Activated T-cell treated with anti-CD3 and anti-CD28 coated beads, Interleukin-2, amount 50 U/mL, for 48 hours (primary cell): ENCODE results near the gene THOP1.
A peak's percentile ranks its signal among the peaks of the same experiment; 100 is the strongest.
"Not testable (repeated sequence)": the region's sequence is repeated elsewhere in the genome, so short reads cannot be mapped to it uniquely, and the experiment has no call there.

Experiments
- DNase-seq, 2 experiments: peaks; one replicate each; pipeline ENCODE4 v3.0.0-alpha.2; 2020

Gene THOP1

DNA sequence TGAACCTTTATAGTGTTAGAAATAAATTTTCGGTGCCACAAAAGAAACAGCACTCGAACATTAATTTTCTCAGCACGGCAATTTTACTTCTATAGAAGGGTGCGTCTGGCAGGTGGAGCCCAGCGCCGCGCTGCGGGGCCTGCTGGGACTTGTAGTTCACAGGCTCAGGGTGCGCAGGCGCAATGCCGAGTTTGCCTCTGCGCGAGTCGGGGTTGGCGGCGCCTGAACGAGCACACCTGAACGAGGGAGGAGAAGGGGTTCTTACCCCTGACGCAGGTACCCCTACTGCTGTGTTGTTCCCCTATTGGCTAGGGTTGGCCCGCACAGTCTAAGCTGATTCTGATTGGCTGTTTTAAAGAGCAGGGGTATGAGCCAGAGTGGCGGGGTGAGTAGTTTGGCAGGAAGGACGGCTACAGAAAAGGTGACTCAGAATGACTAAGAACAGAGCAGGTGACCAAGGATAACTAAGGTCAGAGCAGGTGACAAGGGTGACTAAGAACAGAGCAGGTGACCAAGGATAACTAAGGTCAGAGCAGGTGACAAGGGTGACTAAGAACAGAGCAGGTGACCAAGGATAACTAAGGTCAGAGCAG lies 32.0 kb downstream of the THOP1 start:
- not testable (repeated sequence) for DNase-seq

DNA sequence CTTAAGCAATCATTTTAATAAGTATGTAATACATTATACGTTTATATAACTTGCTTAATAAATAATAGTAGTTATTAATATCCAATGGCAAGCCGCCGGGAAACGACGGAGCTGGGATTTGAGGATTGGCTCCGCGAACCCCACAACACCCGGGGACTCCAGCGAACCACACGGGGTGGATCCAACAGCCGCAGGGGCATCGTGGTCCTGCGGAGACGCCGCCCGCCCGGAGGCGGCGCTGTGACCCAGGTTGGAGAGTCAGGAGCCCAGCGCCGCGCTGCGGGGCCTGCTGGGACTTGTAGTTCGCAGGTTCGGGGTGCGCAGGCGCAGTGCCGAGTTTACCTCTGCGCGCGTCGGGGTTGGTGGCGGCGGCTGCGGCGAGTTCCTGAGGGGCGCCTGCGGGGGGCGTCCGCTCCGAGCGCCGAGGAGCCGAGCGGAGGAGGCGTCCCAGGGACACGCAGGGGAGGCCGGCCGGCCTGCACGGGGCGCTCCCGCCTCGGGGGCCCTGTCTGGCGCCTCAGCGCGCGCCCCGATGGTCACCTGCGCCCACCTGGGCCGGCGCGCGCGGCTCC lies 34.3 kb downstream of the THOP1 start, which contains the start of gene ZNF554:
ZNF554 (plus strand) TSS at position 329 of the 572 bp plus-strand sequence; CDS start at position 533, 204 bp downstream.
- DNase-seq = peak; percentile 97 to 98

DNA sequence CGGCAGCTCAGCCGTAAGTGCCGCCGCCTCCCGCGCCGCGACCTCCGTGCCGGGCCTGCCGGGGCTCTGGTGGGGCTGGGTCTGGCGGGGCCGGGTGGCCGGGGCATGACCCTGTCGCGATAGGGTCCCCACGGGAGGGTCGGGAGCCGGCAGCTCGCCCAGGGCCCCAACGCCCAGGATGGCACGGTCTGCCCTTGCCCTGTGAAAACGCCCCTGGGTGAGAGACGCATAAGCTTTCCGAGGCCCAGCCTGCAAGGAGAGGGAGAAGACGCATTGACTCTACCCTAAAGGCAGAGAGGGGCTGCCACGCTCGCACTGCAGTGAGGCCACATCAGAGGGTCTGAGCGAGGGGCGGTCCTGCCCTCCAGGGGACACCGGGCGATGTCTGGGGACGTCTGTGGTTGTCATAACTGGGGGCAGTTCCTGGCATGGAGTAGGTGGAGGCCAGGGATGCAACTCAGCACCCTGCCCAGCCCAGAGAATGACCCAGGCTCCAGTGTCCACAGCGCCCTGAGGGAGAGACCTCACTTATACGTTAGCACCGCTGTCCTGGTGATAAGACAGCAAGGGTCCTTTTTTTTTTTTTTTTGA lies 34.9 kb downstream of the THOP1 start:
- DNase-seq = peak in 1 of 2 experiments; percentile 47

DNA sequence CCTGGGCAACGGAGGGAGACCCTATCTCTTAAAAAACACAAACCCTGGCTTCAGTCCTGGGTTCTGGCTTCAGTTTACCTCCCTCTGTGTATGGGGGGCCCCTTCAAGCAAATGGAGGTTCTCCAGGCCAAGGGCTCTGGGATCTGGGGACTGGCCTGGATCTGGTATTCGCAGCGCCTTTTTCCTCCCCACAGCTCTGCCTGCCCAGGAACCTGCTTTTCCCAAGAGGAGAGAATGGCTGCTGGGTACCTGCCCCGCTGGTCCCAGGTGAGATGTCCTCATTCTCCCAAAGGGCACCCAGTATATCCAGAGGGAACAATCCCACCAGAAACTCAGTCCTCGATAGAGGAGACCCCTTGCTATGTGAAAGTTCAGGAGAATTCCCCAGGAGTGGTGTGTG lies 37.5 kb downstream of the THOP1 start:
- DNase-seq = no peak

DNA sequence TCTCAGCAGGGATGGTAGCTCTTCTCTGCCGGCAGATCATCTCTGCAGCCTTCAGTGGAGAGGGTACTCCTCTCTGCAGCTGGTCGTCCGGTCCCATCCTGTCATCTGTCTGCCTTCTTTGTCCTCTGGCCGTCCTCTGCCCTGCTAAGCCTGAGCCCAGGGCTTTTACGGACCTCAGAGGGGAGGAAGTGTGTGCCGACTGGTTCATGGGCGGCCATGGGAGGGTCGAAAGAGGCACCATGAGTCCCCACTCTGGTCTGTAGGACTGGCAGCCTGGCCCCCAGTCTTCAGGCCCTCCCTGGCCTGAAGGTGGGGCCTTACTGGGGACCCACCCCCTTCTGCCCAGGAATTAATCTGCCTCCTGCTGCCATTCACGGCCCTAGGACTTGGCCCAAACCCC lies 38.3 kb downstream of the THOP1 start:
- DNase-seq = no peak

DNA sequence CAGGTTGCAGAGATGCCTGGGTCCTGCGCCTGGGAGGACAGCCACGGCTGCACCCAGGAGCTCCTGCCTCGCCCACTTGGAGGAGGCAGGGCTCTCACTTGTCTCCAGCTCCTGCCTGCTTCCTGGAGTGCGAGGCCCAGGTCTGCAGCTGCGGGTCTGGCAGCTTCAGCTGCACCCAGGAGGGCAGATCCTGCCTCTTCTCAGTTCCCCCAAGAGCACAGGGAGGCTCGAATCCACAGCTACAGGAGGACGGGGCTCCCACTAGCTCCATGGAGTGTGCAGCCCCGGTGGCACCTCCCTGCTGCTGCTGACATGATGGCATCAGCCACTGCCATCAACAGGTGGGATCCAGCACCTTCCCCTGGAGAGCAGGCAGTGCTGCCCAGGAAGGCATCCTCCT lies 38.8 kb downstream of the THOP1 start:
- no peak for DNase-seq

DNA sequence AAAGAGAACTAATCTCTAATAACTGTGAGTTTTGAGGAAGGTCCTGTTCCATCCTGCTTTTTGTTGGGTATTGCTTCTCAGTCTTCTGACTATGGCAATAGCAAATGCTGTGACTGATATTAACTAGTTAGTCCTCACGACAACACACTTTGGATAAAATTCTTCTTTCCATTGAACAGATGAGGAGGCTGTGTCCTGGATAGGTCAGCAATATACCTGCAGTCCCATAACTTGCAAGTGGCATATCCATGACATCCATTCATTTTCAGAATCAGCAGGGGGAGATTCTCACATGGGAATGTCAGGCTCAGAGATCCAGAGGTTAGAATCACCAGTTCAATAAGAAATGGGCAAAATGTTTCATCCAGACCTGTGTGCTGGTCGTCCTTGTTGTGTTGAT lies 41.7 kb downstream of the THOP1 start:
- no peak for DNase-seq

DNA sequence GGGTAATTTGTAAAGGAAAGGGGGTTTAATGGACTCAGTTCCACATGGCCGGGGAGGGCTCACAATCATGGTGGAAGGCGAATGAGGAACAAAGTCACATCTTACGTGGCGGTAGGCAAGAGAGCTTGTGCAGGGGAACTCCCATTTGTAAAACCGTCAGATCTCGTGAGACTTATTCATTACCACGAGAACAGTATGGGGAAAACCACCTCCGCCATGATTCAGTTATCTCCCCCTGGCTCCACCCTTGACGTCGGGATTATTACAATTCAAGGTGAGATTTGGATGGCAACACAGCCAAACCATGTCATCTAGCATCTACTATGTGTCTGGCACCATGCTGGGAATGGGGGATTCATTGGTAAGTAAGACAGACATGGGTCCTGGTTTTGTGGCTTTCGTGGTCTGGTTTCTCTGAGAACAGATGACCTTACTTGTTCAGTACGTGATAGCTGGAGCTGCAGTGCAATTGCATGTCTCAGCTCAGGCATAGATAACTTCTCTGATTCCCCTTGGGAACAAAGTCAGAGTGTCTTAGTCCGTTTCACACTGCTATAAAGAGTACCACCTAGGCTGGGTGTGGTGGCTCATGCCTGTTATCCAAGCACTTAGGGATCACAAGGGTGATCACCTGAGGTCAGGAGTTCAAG lies 42.7 kb downstream of the THOP1 start:
- DNase-seq = no peak

DNA sequence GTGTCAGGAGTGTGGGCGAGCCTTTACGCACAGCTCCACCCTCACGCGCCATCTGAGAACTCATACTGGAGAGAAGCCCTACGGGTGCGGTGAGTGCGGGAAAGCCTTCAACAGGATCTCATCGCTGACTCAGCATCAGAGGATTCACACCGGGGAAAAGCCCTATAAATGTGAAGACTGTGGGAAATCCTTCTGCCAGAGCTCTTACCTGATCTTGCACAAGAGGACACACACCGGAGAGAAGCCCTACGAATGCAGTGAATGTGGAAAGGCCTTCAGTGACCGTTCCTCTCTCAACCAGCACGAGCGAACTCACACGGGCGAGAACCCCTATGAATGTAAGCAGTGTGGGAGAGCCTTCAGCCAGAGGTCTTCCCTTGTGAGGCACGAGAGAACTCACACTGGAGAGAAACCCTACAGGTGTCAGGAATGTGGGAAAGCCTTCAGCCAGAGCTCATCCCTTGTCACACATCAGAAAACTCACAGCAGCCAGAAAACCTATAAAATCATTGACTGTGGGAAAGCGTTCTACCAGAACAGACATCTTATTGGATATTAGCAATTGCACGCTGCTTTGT lies 49.1 kb downstream of the THOP1 start:
- DNase-seq = no peak

DNA sequence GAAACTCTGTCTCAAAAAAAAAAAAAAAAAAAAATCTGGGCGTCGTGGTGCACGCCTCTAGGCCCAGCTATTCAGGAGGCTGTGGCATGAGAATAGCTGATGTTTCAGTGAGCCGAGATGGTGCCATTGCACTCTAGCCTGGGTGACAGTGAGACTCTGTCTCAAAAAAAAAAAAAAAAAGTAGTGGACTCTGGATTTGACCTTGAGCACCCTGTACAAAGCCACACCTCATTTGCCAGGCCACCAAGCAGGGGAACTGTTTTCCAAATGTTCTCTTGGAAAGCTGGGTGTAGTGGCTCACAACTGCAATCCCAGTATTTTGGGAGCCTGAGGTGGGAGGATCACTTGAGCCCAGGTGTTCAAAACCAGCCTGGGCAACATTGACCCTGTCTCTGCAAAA lies 52.1 kb downstream of the THOP1 start:
- no peak for DNase-seq

DNA sequence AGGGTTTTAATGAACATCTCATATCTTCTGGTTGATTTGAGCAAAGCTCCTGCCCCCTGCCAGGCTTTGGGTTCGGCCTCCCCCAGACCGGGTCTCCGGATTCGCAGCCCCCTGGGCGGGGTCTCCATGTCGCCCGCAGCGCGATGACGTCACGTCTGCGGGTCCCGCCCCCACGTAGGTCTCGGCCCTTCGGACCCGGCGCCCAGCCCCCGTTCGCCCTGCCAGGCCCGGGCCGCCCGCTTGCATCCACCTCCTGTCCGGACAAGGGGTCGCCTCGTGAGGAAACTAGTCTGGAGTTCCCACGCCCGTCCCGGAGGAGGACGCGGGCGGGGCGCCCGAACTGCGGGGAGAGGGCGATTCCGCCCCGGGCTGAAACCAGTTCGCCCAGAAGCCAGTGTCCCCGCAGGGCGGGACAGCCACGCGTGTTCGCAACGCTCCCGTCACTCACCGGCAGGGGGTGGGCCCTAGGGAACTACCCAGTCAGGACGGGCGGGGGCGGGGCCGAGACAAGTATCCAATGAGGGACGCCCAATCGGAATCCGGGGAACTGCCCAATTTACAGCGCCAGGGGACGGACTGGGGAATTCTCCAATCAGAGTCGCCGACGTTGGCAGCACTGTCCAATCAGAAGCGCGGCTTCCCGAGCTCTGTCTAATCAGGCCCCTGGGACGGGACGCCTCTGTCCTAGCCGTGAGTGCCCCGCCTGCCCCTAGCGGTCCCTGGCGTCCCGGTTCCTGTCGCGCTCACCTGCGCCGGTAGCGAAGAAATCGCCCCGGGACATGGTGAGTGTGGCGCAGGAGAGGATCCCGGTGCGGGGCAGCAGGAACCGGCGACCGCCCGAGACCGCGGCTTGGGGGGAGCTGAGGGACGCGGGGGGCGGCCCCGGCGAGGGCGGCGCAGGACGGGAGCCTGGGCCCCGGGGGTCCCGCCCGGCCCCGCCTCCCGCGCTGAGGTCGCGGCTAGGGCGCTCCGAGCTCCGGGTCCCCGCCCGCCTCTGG lies 55.8 kb downstream of the THOP1 start, which contains the start of gene ZNF555:
ZNF555 (plus strand) TSS at position 682 of the 998 bp plus-strand sequence; CDS start at position 780, 98 bp downstream.
- peak; percentile 97 to 98 for DNase-seq

DNA sequence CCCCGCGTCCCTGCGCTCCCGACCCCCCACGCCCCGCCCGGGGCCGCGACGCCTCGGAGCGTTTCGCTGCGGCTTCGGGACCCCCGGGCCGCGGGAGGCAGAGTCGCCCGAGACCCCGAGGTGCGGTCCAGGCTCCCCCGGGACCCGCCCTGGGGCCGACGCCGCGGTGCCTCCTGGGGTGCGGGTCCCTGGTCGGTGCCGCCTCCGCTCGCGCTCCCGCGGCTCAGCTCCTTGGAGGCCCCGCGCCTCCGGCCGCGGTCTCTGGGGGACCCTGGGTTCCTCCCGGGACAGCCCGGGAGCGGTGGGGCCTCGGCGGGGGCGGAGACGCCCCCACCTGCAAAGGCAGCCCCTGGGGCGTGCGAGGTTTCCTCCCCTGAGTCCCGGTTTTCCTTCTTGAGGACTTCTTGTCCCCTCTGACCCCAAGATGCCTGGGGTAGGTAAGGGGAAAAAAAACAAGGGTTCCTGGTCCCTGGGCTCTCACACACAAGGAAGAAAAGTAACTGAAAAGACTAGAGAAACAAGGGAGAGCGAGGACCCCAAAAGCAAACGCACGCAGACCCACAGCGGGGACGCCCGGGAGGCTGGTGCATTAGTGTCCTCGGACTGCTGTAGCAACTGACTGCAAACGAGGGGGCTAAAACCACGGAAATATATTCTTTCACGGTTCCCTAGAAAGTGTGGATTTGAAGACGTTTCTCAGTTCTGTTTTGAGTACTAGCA lies 56.7 kb downstream of the THOP1 start:
- DNase-seq = peak in 1 of 2 experiments; percentile 23

DNA sequence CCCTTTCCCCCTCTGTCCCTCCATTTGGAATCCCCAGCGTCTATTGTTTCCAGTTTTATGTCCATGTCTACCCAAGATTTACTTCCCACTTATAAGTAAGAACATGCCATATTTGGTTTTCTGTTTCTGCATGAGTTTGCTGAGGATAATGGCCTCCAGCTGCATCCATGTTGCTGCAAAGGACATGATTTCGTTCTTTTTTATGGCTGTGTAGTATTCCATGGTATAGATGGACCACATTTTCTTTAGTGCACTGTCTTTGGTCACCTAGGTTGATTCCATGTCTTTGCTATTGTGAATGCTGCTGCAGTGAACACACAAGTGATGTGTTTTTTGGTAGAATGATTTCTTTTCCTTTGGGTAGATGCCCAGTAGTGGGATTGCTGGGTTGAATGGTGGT lies 59.8 kb downstream of the THOP1 start:
- DNase-seq = no peak

DNA sequence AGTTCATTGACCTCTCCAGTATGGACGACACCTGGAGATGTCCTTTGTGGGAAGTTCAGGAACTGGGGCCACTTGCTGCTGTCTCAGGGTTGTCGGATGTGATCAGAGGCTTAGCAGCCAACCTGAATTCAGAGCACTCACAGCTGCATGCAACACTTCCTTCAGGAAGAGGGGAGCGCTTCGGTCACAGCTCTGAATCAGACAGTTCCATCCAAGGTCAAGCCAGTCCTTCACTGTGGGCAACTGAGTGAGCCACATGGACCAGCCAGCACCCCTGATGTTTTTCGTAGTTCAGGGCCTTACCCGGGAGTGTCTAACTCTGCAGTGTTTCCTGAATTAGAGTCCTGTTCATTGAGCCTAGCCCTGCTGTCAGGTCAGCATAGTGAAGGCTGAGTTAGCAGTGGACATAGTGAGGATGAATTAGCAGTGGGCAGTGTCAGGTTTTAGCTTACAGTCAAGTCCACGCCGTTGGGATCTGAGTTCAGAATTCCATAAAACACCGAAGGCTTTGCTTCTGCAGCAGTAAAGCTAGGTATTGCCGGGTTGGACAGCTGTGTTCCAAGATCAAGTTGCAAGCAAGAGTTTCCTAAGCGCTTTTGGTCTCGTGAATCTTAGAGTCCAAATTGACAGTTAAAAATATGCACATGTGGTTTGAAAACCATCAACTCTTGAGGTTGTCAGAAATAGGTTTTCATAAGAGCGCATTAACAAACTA lies 61.0 kb downstream of the THOP1 start:
- DNase-seq = no peak

DNA sequence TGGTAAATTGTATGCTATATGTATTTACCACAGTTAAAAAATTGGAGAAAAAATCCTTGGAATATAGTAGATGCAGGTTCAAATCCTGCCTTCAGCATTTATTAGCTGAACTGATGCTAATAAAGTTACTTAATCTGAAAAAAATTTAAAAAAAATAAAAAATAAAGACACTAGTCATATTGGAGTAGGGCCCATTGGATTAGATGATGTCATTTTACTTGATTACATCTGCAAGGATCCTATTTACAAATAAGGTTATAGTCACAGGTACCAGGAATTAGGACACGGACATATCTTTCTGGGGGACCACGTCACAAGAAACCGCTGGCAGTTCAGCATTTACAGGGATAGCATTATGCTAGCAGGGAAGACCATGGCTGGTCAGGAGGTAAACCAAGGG lies 62.2 kb downstream of the THOP1 start:
- DNase-seq = no peak

DNA sequence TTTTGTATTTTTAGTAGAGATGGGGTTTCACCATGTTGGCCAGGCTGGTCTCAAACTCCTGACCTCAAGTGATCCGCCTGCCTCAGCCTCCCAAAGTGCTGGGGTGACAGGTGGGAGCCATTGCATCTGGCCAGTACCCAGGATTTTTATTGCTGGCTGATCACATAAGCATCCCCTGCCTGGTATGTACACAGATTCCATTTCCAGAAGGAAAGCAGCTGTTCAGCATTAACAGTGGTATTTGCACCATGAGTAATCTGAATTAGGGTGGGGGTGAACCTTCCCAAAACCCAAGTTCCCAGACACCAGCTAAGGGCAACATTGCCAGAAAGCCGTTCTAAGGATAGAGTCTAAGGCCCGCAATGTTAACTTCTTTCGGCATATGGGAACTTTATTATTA lies 63.3 kb downstream of the THOP1 start:
- DNase-seq = no peak

DNA sequence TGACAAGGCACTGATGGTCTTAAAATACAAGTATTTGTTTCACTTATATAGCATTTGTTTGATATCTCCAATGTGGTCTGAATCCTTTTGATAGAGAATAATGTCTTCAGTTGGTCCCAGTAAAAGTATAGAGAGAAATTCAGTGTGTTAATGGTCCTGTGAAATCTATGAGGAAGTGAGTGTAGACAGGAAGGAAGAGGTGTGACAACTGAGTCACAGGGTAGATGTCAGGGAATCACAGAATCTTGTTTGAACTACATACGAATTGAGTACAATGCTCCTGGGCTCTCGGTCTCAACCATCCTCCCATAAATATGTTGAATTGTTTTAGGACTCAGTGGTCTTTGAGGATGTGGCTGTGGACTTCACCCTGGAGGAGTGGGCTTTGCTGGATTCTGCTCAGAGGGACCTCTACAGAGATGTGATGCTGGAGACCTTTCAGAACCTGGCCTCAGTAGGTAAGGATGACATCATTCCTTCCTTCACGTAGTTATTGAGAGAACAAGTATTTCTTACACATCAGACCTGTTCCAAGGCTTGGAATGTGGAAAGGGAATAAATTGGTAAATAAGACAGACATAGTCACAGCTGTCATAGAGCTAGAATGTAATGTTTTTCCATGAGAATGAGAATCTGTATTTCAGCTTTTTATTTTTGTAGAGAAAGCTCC lies 65.1 kb downstream of the THOP1 start:
- DNase-seq = no peak

DNA sequence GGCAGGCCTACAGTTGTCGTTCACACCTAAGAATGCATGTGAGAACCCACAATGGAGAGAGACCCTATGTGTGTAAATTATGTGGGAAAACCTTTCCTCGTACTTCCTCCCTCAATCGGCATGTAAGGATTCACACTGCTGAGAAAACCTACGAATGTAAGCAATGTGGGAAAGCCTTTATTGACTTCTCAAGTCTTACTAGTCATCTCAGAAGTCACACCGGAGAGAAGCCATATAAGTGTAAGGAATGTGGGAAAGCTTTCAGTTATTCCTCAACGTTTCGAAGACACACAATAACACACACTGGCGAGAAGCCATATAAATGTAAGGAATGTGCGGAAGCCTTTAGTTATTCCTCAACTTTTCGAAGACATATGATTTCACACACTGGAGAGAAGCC lies 67.3 kb downstream of the THOP1 start:
- DNase-seq = no peak

DNA sequence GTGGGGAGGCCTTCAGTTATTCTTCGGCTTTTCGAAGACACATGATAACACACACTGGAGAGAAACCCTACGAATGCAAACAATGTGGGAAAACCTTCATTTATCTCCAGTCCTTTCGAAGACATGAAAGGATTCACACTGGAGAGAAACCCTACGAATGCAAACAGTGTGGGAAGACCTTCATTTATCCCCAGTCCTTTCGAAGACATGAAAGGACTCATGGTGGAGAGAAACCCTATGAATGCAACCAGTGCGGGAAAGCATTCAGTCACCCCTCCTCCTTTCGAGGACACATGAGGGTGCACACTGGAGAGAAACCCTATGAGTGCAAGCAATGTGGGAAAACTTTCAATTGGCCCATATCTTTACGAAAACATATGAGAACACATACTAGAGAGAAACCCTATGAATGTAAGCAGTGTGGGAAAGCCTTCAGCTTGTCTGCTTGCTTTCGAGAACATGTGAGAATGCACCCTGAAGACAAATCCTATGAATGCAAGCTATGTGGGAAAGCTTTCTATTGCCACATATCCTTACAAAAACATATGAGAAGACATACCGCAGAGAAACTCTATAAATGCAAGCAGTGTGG lies 67.8 kb downstream of the THOP1 start:
- no peak for DNase-seq

DNA sequence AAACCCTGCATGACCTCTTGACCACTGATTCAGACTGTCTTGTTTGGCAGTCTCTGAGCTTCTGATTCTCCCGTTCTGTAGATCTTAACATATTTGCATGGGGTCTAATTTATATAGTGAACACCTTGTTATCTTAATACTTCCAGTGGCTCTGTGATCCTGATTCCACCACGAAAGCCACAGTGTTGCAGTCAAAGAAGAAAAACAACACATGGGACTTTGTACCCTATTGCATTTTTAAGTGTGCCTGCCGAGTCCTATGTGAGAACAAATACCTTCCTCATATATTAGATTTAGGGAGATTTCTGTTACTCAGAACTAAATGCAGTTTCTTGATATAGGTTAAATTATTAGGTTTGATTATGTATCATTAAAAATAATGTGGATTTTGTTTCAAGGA lies 69.5 kb downstream of the THOP1 start:
- no peak for DNase-seq
